GM12892 (cell line): Measurements from ENCODE around the gene PTPRR.

ENCODE experiments used
- POLR2A ChIP-seq: IDR thresholded peaks from 2 replicates; pipeline ENCODE4 v1.6.1; 2011; ENCODE audit warnings: low read depth, low read length, control low read depth
- POLR2AphosphoS5 ChIP-seq: IDR thresholded peaks from 2 replicates; pipeline ENCODE4 v1.6.1; 2011; ENCODE audit warnings: low read depth, low read length, control low read depth
- TAF1 ChIP-seq: IDR thresholded peaks from 2 replicates; pipeline ENCODE4 v1.6.1; 2011; ENCODE audit warnings: low read depth, mild to moderate bottlenecking, control low read depth, low read length, borderline replicate concordance

- no peak for TF ChIP-seq POLR2AphosphoS5
- no peak for TF ChIP-seq POLR2A
- no peak for TF ChIP-seq TAF1
Measured at GRCh38 chr12:70592664-70593063, 327.9 kb downstream of the PTPRR start.
